WTC11 (cell line): ENCODE measurements around the gene APOD. TPM values are rescaled to one million over a fixed set of nuclear protein-coding genes. Genes with fewer than 3 reads are reported as not detected.

Source experiments
- ATAC-seq: fragments of 200-7000 bp; cut with Tn5 transposase; 2 replicates; pipeline ENCODE4 v1.10.0; 2021; ENCODE audit warnings: mild to moderate bottlenecking, moderate library complexity
- CTCF ChIA-PET: fragments of 300-600 bp; sonication (Branson Sonifier 250); formaldehyde crosslinking; loops from one replicate; lab custom pipeline; 2021; ENCODE audit warnings: antibody characterized with exemption; lab: Charles Lee
- POLR2A ChIA-PET: fragments of 350-600 bp; sonication (Branson Sonifier 250); formaldehyde crosslinking; loops from one replicate; lab custom pipeline; 2021; ENCODE audit warnings: antibody characterized with exemption; lab: Charles Lee
- DNase-seq: peaks from one replicate; pipeline ENCODE4 v3.0.0; 2021; ENCODE audit warnings: low spot score
- H3K27ac Mint-ChIP-seq: 2 replicates; pipeline ENCODE4 v1.8.0; 2021; ENCODE audit warnings: mixed read lengths
- H3K27me3 Mint-ChIP-seq: 2 replicates; pipeline ENCODE4 v1.8.0; 2021; ENCODE audit warnings: low read depth, mild to moderate bottlenecking, moderate library complexity, mixed read lengths
- H3K36me3 Mint-ChIP-seq: 2 replicates; pipeline ENCODE4 v1.8.0; 2021; ENCODE audit warnings: mixed read lengths
- H3K4me1 Mint-ChIP-seq: 2 replicates; pipeline ENCODE4 v1.8.0; 2022; ENCODE audit warnings: mixed read lengths
- H3K4me3 Mint-ChIP-seq: 2 replicates; pipeline ENCODE4 v1.8.0; 2021; ENCODE audit warnings: mild to moderate bottlenecking, moderate library complexity, mixed read lengths
- H3K9me3 Mint-ChIP-seq: 2 replicates; pipeline ENCODE4 v1.8.0; 2021; ENCODE audit warnings: mixed read lengths
- ARID4B ChIP-seq: sonication (generic); formaldehyde crosslinking; IDR thresholded peaks from 2 replicates; pipeline ENCODE4 v1.8.0; 2023; ENCODE audit warnings: missing genetic modification reagents, mild to moderate bottlenecking, borderline replicate concordance
- ATF1 ChIP-seq: sonication (generic); formaldehyde crosslinking; IDR thresholded peaks from 2 replicates; pipeline ENCODE4 v1.8.1; 2023; ENCODE audit warnings: mild to moderate bottlenecking, moderate library complexity, missing genetic modification reagents
- E2F4 ChIP-seq: sonication (generic); formaldehyde crosslinking; IDR thresholded peaks from 2 replicates; pipeline ENCODE4 v1.8.1; 2022; ENCODE audit warnings: low read depth, mild to moderate bottlenecking, moderate library complexity, missing genetic modification reagents, borderline replicate concordance
- GRHL2 ChIP-seq: fragments of 250-450 bp; sonication (Bioruptor Pico); IDR thresholded peaks from 2 replicates; pipeline ENCODE4 v1.8.0; 2022; ENCODE audit warnings: mild to moderate bottlenecking, moderate library complexity; ENCODE audit not compliant: insufficient replicate concordance, severe bottlenecking
- NFATC4 ChIP-seq: fragments of 250-450 bp; sonication (Bioruptor Pico); IDR thresholded peaks from 2 replicates; pipeline ENCODE4 v1.9.0; 2021; ENCODE audit warnings: mild to moderate bottlenecking
- NR3C1 ChIP-seq: sonication (generic); formaldehyde crosslinking; conservative IDR thresholded peaks from 2 replicates; pipeline ENCODE4 v1.8.1; 2023; ENCODE audit warnings: low read depth, mild to moderate bottlenecking, missing genetic modification reagents
- OVOL2 ChIP-seq: fragments of 250-450 bp; sonication (Bioruptor Pico); IDR thresholded peaks from 2 replicates; pipeline ENCODE4 v1.9.0; 2021; ENCODE audit warnings: mild to moderate bottlenecking, borderline replicate concordance
- SMAD3 ChIP-seq: sonication (generic); formaldehyde crosslinking; IDR thresholded peaks from 2 replicates; pipeline ENCODE4 v1.8.0; 2022; ENCODE audit warnings: missing genetic modification reagents, mild to moderate bottlenecking, borderline replicate concordance
- TEAD1 ChIP-seq: sonication (generic); formaldehyde crosslinking; IDR thresholded peaks from 2 replicates; pipeline ENCODE4 v1.8.0; 2022; ENCODE audit warnings: mild to moderate bottlenecking, missing genetic modification reagents
- USF1 ChIP-seq: sonication (generic); formaldehyde crosslinking; IDR thresholded peaks from 2 replicates; pipeline ENCODE4 v1.8.0; 2022; ENCODE audit warnings: mild to moderate bottlenecking, missing genetic modification reagents
- USF2 ChIP-seq: sonication (generic); formaldehyde crosslinking; IDR thresholded peaks from 2 replicates; pipeline ENCODE4 v1.8.1; 2023; ENCODE audit warnings: mild to moderate bottlenecking, missing genetic modification reagents, moderate library complexity
- ZBTB21 ChIP-seq: sonication (generic); formaldehyde crosslinking; IDR thresholded peaks from 2 replicates; pipeline ENCODE4 v1.8.1; 2023; ENCODE audit warnings: mild to moderate bottlenecking, missing genetic modification reagents, borderline replicate concordance
- ZNF138 ChIP-seq: sonication (generic); formaldehyde crosslinking; conservative IDR thresholded peaks from 2 replicates; pipeline ENCODE4 v1.8.1; 2022; ENCODE audit warnings: mild to moderate bottlenecking, moderate library complexity, missing genetic modification reagents
- ZNF396 ChIP-seq: fragments of 250-450 bp; sonication (Bioruptor Pico); IDR thresholded peaks from 2 replicates; pipeline ENCODE4 v1.8.0; 2021; ENCODE audit warnings: mild to moderate bottlenecking, moderate library complexity, borderline replicate concordance
- total RNA-seq: library from RNA; stranded (reverse); gene quantifications from 3 replicates; pipeline ENCODE4 v1.2.3, GENCODE V29; 2021

Gene APOD
- total RNA-seq, 1 experiment from 2014 or later, result not detected

- TF ChIP-seq ARID4B (CRISPR knock-in tag) (no peak), TEAD1 (CRISPR knock-in tag) (no peak), NR3C1 (no peak), GRHL2 (CRISPR knock-in tag) (no peak), ZBTB21 (no peak)
Observed at GRCh38 chr3:195596765-195597171, 13.0 kb upstream of the APOD start (continued).

GRCh38 chr3:195595785-195596531 lies 12.2 kb upstream of the APOD start:
- TF ChIP-seq OVOL2 (no peak), NFATC4 (CRISPR knock-in tag) (no peak), ATF1 (CRISPR knock-in tag) (no peak), USF2 (CRISPR knock-in tag) (no peak), ARID4B (CRISPR knock-in tag) (no peak), E2F4 (CRISPR knock-in tag) (no peak), TEAD1 (CRISPR knock-in tag) (no peak), ZNF138 (no peak), USF1 (CRISPR knock-in tag) (no peak), ZNF396 (no peak), SMAD3 (CRISPR knock-in tag) (no peak)
- no peaks in the 10 kb centered on the region for H3K4me1 Mint-ChIP-seq
- H3K27ac Mint-ChIP-seq, result no peak overlapping the region
- peaks cover 6% of the 10 kb centered on the region for H3K36me3 Mint-ChIP-seq
- DNase-seq (no peak), ATAC-seq (no peak)
- H3K9me3 Mint-ChIP-seq, result peaks cover 45% of the 10 kb centered on the region
- no peak overlapping the region for H3K4me3 Mint-ChIP-seq
- ChIA-PET POLR2A (no interaction called here), CTCF (no interaction called here)
- peaks cover 15% of the 10 kb centered on the region for H3K27me3 Mint-ChIP-seq
